HCT116 (cell line): ENCODE measurements around the gene CIP2A. TPM values are rescaled to one million over a fixed set of nuclear protein-coding genes. Genes with fewer than 3 reads are reported as not detected.
A peak's percentile ranks its signal among the peaks of the same experiment; 100 is the strongest.

Experiments used
- ATAC-seq: fragments of 200-7000 bp; cut with Tn5 transposase; 2 replicates; pipeline ENCODE4 v1.9.1; 2020; ENCODE audit warnings: mild to moderate bottlenecking, moderate library complexity
- BruUV-seq: library from RNA; stranded (reverse); fragments of 400-500 nt; replicated peaks from 2 replicates; lab custom pipeline; 2021; lab: Mats Ljungman, UMichigan
- CTCF ChIA-PET: fragments of 300-600 bp; sonication (Branson Sonifier 250); formaldehyde crosslinking; loops from one replicate; lab custom pipeline; 2021; ENCODE audit warnings: antibody characterized with exemption; lab: Charles Lee
- POLR2A ChIA-PET: fragments of 300-600, 350-600 bp; sonication (Branson Sonifier 250); formaldehyde crosslinking; loops from one replicate; lab custom pipeline; 2021; ENCODE audit warnings: antibody characterized with exemption; lab: Charles Lee
- RAD21 ChIA-PET, 2 experiments: fragments of 300-600 bp; sonication (Branson Sonifier 250); formaldehyde crosslinking; loops; one replicate each; lab custom pipeline; 2023; ENCODE audit warnings: low total read pairs in 2 of 2; ENCODE audit not compliant: uncharacterized antibody in 2 of 2, unreplicated experiment in 2 of 2, low non-redundant PET in 1 of 2; lab: Charles Lee
- DNase-seq: peaks from one replicate; pipeline ENCODE4 v3.0.0-alpha.2; 2010; ENCODE audit warnings: low read depth, low spot score
- H2AFZ ChIP-seq: fragments of 200-600 bp; shearing (Covaris generic), sonication (generic); 2 replicates; pipeline ENCODE4 v1.6.1; 2017; ENCODE audit warnings: low read depth, mixed run types, mixed read lengths, antibody characterized with exemption, low read length; ENCODE audit not compliant: poor library complexity, severe bottlenecking
- H3K27ac ChIP-seq: 2 replicates; pipeline ENCODE4 v1.5.1; 2012; ENCODE audit warnings: low read depth, low read length
- H3K27me3 ChIP-seq: fragments of 200-600 bp; sonication (generic); 2 replicates; pipeline ENCODE4 v1.6.1; 2016; ENCODE audit warnings: mixed run types, low read length, mixed read lengths; ENCODE audit not compliant: insufficient read depth
- H3K36me3 ChIP-seq, 2 experiments: fragments of 200-500 bp in 1 of 2; fragments of 200-600 bp in 1 of 2; sonication (Bioruptor generic) in 1 of 2; sonication (generic) in 1 of 2; 2 replicates each; pipeline versions ENCODE4 v1.5.1 to v1.6.1; 2014 to 2016; ENCODE audit warnings: low read length in 2 of 2, inconsistent platforms in 1 of 2, mixed read lengths in 1 of 2, mixed run types in 1 of 2; ENCODE audit not compliant: insufficient read depth in 2 of 2, control insufficient read depth in 1 of 2
- H3K4me1 ChIP-seq, 2 experiments: fragments of 200-600 bp in 1 of 2; sonication (generic) in 1 of 2; 2 replicates each; pipeline versions ENCODE4 v1.5.1 to v1.6.1; 2012 to 2017; ENCODE audit warnings: low read length in 2 of 2, inconsistent platforms in 1 of 2, mild to moderate bottlenecking in 1 of 2, mixed read lengths in 1 of 2, mixed run types in 1 of 2, moderate library complexity in 1 of 2; ENCODE audit not compliant: insufficient read depth in 2 of 2, control insufficient read depth in 1 of 2
- H3K4me2 ChIP-seq: fragments of 200-600 bp; sonication (generic); 2 replicates; pipeline ENCODE4 v1.6.1; 2017; ENCODE audit warnings: mixed run types, low read length, mixed read lengths
- H3K4me3 ChIP-seq, 2 experiments: fragments of 200-600 bp in 1 of 2; sonication (generic) in 1 of 2; replicated peaks in 1 of 2; 2 replicates each; pipeline ENCODE4 v1.5.1; 2011 to 2016; ENCODE audit warnings: low read length in 2 of 2, control low read depth in 1 of 2, low read depth in 1 of 2, mild to moderate bottlenecking in 1 of 2, mixed read lengths in 1 of 2, mixed run types in 1 of 2
- H3K79me2 ChIP-seq: fragments of 200-600 bp; sonication (generic); 2 replicates; pipeline ENCODE4 v1.6.1; 2017; ENCODE audit warnings: mild to moderate bottlenecking, mixed run types, low read length, moderate library complexity, mixed read lengths; ENCODE audit not compliant: insufficient read depth
- H3K9ac ChIP-seq: fragments of 200-600 bp; sonication (generic); 2 replicates; pipeline ENCODE4 v1.6.1; 2016; ENCODE audit warnings: low read length, mixed read lengths
- H3K9me2 ChIP-seq: fragments of 200-600 bp; sonication (generic), shearing (Covaris generic); 2 replicates; pipeline ENCODE4 v1.6.1; 2017; ENCODE audit warnings: mixed run types, mild to moderate bottlenecking, moderate library complexity; ENCODE audit not compliant: insufficient read depth
- H3K9me3 ChIP-seq, 2 experiments: fragments of 200-500 bp in 1 of 2; fragments of 200-600 bp in 1 of 2; sonication (Bioruptor generic) in 1 of 2; sonication (generic) in 1 of 2; 2 replicates each; pipeline ENCODE4 v1.6.1; 2014 to 2017; ENCODE audit warnings: low read length in 2 of 2, mixed read lengths in 2 of 2, inconsistent platforms in 1 of 2, low read depth in 1 of 2, mild to moderate bottlenecking in 1 of 2, mixed run types in 1 of 2, moderate library complexity in 1 of 2; ENCODE audit not compliant: control insufficient read depth in 1 of 2, insufficient read depth in 1 of 2
- H4K20me1 ChIP-seq: fragments of 200-600 bp; sonication (generic), shearing (Covaris generic); 2 replicates; pipeline ENCODE4 v1.6.1; 2017; ENCODE audit warnings: mixed run types, mild to moderate bottlenecking, moderate library complexity; ENCODE audit not compliant: insufficient read depth
- CTCF ChIP-seq, 3 experiments: fragments of 200-600 bp in 1 of 3; sonication (generic) in 1 of 3; IDR thresholded peaks in 2 of 3; conservative IDR thresholded peaks in 1 of 3; 2 replicates each; pipeline ENCODE4 v1.5.1; 2012 to 2017; ENCODE audit warnings: low read depth in 2 of 3, low read length in 2 of 3, antibody characterized with exemption in 1 of 3, borderline replicate concordance in 1 of 3, control low read depth in 1 of 3, mild to moderate bottlenecking in 1 of 3, mixed read lengths in 1 of 3, mixed run types in 1 of 3, moderate library complexity in 1 of 3; ENCODE audit not compliant: insufficient read depth in 1 of 3
- ELF1 ChIP-seq: IDR thresholded peaks from 2 replicates; pipeline ENCODE4 v1.6.1; 2012; ENCODE audit warnings: low read depth, borderline replicate concordance
- JUND ChIP-seq: IDR thresholded peaks from 2 replicates; pipeline ENCODE4 v1.6.1; 2012
- REST ChIP-seq: IDR thresholded peaks from 2 replicates; pipeline ENCODE4 v1.6.1; 2012; ENCODE audit warnings: low read depth
- SRF ChIP-seq: IDR thresholded peaks from 2 replicates; pipeline ENCODE4 v1.6.1; 2012; ENCODE audit warnings: low read depth
- TCF7L2 ChIP-seq: IDR thresholded peaks from 2 replicates; pipeline ENCODE4 v1.7.0; 2011; ENCODE audit warnings: borderline replicate concordance, inconsistent platforms; ENCODE audit not compliant: insufficient read depth, insufficient read length; ENCODE audit errors: extremely low read depth
- YY1 ChIP-seq: IDR thresholded peaks from 2 replicates; pipeline ENCODE4 v1.6.1; 2011; ENCODE audit warnings: low read length, low read depth, moderate library complexity, mild to moderate bottlenecking; ENCODE audit not compliant: insufficient replicate concordance; ENCODE audit errors: extremely low read depth
- ZBTB33 ChIP-seq: IDR thresholded peaks from 2 replicates; pipeline ENCODE4 v1.6.1; 2011; ENCODE audit warnings: mild to moderate bottlenecking, low read length, moderate library complexity; ENCODE audit not compliant: insufficient replicate concordance; ENCODE audit errors: extremely low read depth
- intact Hi-C: fragments of 100-400 bp; cut with micrococcal nuclease; formaldehyde crosslinking; loops from 2 replicates; pipeline ENCODE4 v1.10.0; 2022
- total RNA-seq: library from RNA; stranded (reverse); gene quantifications from one replicate; pipeline ENCODE4 v1.2.1, GENCODE V29; 2021; ENCODE audit not compliant: unreplicated experiment

The CIP2A gene
- total RNA-seq, 1 experiment from 2014 or later: 41.6 TPM

- peak overlapping the region; percentile 93 for H3K9ac ChIP-seq
Measured at GRCh38 chr3:108590460-108590859, 1.2 kb upstream of the CIP2A start.

More at GRCh38 chr3:108590460-108590859, 1.2 kb upstream of the CIP2A start:
- no peak for DNase-seq
- H3K4me3 ChIP-seq: peak overlapping the region; percentile 92 to 95
- H3K36me3 ChIP-seq: peaks cover 0 to 8% of the 10 kb centered on the region in 2 experiments; a peak in 2 of 4 replicates
- no peaks in the 10 kb centered on the region for H3K9me3 ChIP-seq
- CTCF ChIA-PET: no interaction called here
- H3K9me2 ChIP-seq: no peaks in the 10 kb centered on the region
- no TSS peak for BruUV-seq
- no peak for TF ChIP-seq JUND
- TF ChIP-seq REST: no peak
- TF ChIP-seq ZBTB33: no peak
- no peak for TF ChIP-seq SRF
- no peak for TF ChIP-seq TCF7L2
- no peak for TF ChIP-seq CTCF (IDR thresholded peaks at IDR 0.05 in 2 of 3, conservative IDR thresholded peaks at IDR 0.05 in 1 of 3; ENCODE audit: borderline replicate concordance in 1 of 3, insufficient read depth in 1 of 3, low read depth in 2 of 3, low read length in 2 of 3)
- no peak for TF ChIP-seq ELF1
- TF ChIP-seq YY1: no peak
- POLR2A ChIA-PET: interaction anchor here (1.4 to 2.3 kb wide), 4 partner anchors 8 to 119 kb away, joined by 3 to 12 read pairs (median 8); no protein-coding TSS in a partner anchor
- peak overlapping the region; percentile 76 for H3K4me2 ChIP-seq
- no peak for ATAC-seq
- RAD21 ChIA-PET: no interaction called here
- intact Hi-C loops: no loop called here
- H4K20me1 ChIP-seq: no peaks in the 10 kb centered on the region
- H3K4me1 ChIP-seq: peaks cover 0 to 23% of the 10 kb centered on the region in 2 experiments; a peak in 3 of 4 replicates
- no peaks in the 10 kb centered on the region for H3K27me3 ChIP-seq
- H3K79me2 ChIP-seq: peaks cover 49% of the 10 kb centered on the region
- H2AFZ ChIP-seq: no peak overlapping the region
- peak overlapping the region; percentile 87; the same call in 1 of the 2 replicates for H3K27ac ChIP-seq
